Upper lobe of left lung (tissue), 4 donors: ENCODE data around the gene PLPP6.

Experiments used
- POLR2AphosphoS5 ChIP-seq, 2 donors: sonication (generic); formaldehyde crosslinking; IDR thresholded peaks; one replicate each; pipeline ENCODE4 v1.5.1; 2017; ENCODE audit warnings: antibody characterized with exemption in 2 of 2
- TF ChIP-seq, protein P1 (sequence below), 6 experiments: fragments of 450-650 bp in 4 of 6; fragments of 200-600 bp in 2 of 6; sonication (generic) in 2 of 6; IDR thresholded peaks; one replicate each; pipeline ENCODE4 v1.5.1; 2016 to 2019; ENCODE audit warnings: antibody characterized with exemption in 6 of 6

DNA sequence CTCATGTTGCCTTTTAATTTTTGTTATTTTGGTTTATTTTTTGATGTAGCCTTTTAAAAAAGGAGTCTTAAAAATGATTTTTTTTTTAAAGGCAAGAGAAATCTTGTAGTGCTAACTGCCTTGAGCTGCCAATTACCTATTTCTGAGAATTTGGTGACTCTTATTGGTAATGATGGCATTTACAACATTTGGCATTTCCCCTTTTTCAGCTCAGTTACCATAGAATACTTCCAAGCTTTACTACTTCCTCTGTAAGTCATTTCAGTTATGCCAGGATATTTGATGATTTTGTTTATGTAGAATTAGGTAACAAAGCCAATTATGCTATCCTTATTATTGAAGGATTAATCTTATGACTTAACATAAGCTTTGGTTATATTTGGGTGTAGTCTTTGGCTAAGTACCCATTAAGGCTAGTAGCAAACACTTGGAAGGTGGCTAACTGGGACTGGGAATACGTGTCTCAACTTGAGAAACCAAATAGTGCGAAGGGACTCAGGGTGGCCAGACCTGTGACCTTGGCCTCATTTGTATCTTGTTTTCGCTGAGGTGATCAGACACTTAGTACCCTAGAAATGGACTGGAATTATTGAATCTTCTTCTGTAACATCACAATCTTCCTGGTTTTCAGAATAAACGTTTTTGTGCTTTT, 45.0 kb downstream of the PLPP6 start:
- TF ChIP-seq, protein P1, sequence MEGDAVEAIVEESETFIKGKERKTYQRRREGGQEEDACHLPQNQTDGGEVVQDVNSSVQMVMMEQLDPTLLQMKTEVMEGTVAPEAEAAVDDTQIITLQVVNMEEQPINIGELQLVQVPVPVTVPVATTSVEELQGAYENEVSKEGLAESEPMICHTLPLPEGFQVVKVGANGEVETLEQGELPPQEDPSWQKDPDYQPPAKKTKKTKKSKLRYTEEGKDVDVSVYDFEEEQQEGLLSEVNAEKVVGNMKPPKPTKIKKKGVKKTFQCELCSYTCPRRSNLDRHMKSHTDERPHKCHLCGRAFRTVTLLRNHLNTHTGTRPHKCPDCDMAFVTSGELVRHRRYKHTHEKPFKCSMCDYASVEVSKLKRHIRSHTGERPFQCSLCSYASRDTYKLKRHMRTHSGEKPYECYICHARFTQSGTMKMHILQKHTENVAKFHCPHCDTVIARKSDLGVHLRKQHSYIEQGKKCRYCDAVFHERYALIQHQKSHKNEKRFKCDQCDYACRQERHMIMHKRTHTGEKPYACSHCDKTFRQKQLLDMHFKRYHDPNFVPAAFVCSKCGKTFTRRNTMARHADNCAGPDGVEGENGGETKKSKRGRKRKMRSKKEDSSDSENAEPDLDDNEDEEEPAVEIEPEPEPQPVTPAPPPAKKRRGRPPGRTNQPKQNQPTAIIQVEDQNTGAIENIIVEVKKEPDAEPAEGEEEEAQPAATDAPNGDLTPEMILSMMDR (IDR thresholded peaks at IDR 0.05) = no peak
- no peak for TF ChIP-seq POLR2AphosphoS5 (IDR thresholded peaks at IDR 0.05)
